ENCODE measurements around the gene ERMAP.
A peak's percentile ranks its signal among the peaks of the same experiment; 100 is the strongest.
"Not testable (repeated sequence)": the region's sequence is repeated elsewhere in the genome, so short reads cannot be mapped to it uniquely, and the experiment has no call there.

Gene ERMAP

DNA sequence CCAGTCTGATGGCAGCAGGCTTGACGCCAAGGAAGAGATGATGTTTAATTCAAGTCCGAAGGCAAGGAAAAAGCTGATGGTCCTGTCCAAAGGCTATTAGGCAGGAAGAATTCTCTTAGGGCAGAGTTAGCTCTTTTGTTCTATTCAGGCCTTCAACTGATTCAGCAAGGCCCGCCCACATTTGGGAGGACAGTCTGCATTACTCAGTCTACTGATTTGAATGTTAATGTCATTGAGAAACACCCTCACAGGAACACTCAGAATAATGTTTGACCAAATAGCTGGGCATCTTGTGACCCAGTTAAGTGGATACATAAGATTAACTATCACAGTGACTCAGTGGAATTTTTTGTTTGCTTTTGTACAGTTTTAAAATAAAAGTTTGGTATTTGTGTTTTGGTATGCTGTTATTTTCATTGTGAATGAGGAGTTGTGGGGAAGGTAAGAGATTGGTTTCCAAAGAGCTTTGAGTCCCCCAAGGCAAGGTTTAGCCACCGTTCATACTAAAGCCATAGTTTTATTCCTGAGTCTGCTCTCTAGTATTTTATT lies 27.7 kb downstream of the ERMAP start:
- FAIRE-seq (no peak), DNase-seq (ENCODE audit: insufficient read length, low spot score) (no peak)
- no peak for TF ChIP-seq POLR2A (IDR thresholded peaks at IDR 0.05; ENCODE audit: low read depth, low read length)

DNA sequence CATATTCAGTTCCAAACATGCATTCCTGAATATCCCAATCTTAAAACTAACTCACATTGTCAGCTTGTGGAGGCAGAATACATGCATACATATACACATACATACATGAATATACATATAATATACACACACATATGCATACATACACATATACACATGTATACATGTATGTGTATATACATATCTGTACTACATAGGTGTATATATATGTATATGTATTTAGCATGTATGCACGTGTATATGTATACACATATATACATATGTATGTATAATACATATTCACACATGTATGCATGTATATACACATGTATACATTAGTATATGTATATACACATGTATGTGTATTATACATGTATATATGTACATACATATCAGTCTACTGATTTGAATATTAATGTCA lies 28.3 kb downstream of the ERMAP start:
- DNase-seq (ENCODE audit: insufficient read length, low spot score) (no peak), FAIRE-seq (no peak)

DNA sequence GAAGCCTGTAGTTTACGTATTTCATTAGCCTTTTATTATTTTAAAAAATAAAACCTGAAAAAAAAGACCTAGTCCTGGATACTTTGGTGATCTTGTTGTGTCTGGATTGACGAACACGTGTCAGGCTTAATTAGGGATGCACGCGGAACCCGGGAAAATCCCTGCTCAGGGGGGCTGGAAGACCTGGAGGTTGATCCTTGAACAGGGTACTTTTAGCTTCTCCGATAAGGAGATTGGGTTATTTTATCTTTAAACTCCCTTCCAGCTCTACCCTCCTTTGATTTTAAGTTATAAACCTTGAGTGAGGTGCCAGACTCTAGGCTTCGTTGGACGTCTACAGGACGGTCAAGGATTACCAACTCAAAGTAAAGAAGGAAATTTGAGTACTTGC lies 28.9 kb downstream of the ERMAP start:
- DNase-seq (ENCODE audit: insufficient read length, low spot score), result no peak
- no peak for FAIRE-seq
- TF ChIP-seq POLR2A (IDR thresholded peaks at IDR 0.05; ENCODE audit: low read depth, low read length), result no peak

More for the DNA sequence above, 28.3 kb downstream of the ERMAP start:
- no peak for TF ChIP-seq POLR2A (IDR thresholded peaks at IDR 0.05; ENCODE audit: low read depth, low read length)

DNA sequence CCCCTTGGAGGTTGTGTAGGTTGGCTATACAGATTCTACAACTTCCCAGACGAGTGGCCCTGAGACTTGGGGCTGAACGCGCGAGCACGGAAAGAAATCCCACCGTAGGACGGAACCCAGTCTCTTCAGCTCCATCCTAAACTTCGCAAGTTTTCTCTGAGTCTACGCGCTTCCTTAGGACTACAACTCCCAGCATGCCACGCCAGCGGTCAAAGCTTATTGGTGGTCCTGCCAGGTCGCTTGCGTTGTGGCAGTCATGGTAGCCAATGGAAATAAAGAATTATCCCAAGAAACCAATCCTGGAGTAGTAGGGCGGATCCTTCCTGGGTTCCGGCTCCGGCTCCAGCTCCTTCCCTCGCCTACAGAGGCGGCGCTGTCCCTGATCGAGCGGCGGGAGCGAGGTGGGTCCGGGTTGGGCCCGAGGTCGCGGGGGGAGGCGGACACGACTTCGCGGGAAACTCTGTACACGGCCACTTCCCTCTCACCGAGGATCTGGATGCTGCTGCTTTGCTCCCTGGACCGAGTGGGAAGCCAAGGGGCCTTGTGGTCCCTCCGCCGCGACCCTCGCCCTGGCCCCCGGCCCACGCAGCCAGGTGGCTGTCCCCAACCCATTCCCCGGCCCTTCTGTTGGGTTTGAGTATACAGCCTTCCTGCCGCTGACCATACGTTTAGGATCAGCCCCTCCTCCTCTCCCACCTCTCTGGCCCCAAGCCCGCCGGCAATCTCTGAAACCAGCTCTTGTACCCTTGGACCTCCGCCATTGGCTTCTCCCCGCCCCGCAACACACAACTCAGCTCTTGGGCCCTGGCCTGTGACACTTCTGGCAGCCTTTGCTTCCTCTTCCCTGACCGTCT lies 29.6 kb downstream of the ERMAP start, which contains the start of gene ZNF691:
Gene ZNF691 (plus strand): TSS at position 357 of the 854 bp plus-strand sequence. CDS start 3,046 bp downstream, outside the sequence.
- FAIRE-seq (peak; percentile 92), DNase-seq (ENCODE audit: insufficient read length, low spot score) (peak; percentile 96)
- TF ChIP-seq POLR2A (IDR thresholded peaks at IDR 0.05; ENCODE audit: low read depth, low read length), result peak; percentile 67

DNA sequence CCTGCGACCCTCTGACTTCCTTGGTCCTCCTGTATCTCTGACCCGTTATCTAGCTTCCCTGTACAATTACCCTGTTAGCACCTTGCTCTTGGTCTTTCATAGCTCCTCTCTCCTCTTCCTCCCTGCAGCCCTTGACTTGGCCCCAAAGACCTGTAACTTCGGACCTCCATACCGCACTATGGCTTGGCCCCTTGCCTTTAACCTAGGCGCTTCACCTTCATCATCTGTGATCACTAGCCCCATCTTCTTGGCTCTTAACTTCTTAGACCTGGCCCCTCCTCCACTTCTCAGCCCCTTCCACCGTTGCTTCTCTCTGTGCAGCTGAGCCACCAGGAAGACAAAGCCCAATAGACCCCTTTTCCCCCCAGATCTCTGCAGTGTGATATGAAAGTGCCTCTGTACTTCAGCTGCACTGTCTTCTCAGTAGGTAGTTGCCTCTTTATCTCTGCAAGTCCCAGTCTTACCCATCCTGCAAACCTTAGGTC lies 30.2 kb downstream of the ERMAP start:
- DNase-seq (ENCODE audit: insufficient read length, low spot score) (no peak), FAIRE-seq (no peak)
- no peak for TF ChIP-seq POLR2A (IDR thresholded peaks at IDR 0.05; ENCODE audit: low read depth, low read length)

DNA sequence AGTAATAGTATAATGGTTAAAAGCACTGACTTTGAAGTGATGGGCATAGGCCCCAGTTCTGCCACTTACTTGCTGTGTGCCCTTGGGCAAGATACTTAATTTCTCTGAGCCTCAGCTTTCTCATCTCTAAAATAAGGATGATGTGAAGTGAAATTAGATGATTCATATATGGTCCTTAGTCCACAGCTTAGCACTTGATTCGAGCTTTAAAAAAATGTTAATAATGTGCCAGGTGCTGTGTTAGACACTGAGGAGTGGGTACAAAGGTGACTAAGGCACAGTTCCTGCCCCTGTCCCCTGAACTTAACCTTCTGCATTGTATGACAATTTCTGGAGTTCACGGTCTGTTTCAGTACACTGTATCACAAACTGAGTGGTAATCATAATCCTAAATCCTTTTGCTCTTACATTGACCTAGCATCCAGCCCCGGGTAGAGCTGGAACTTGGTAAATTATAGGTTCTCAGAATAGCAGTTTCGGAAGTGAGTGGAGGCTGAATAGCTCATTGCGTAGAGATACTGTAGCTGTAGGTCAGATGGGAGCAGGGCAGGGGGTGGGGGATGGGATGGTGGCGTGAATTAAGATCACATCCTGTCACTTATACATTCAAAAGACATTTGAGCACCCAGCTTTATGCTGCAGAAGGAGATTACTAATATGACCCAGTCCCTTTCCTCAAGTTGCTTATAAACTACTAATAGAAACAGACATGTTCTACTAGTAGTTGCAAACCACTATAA lies 31.0 kb downstream of the ERMAP start:
- FAIRE-seq (no peak), DNase-seq (ENCODE audit: insufficient read length, low spot score) (no peak)

DNA sequence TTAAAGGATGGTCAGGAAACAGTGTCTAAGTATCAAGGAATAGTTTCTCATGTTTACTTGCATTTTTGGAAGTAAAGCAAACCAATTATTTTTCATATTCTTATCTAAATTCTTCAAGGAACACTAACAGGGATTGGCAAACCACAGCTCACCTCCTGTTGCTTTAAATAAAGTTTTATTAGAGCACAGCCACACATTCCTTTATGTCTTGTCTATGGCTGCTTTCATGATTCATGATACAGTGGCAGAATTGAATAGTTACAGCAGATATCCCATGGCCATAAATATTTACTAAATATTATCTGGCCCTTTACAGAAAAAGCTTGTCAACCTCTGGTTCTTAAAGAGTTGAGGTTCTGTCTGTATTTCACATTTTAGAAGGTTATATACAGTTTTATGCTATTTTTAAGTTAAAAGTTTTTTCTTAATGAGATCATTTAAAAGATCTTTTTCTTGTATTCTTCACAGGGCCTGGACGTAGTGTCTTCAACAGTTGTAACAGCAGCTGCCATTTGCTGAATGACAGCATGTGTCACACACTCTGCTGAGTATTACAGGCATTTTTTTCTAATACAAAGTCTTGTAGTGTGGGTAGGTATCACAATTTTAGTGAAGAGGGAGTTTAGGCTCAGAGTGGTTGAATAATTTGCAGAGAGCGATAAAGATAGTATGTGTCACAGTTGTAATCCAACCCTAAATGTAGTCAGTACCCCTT lies 32.1 kb downstream of the ERMAP start:
- DNase-seq (ENCODE audit: insufficient read length, low spot score), result no peak
- no peak for FAIRE-seq

More for the DNA sequence above, 31.0 kb downstream of the ERMAP start:
- TF ChIP-seq POLR2A (IDR thresholded peaks at IDR 0.05; ENCODE audit: low read depth, low read length), result no peak

DNA sequence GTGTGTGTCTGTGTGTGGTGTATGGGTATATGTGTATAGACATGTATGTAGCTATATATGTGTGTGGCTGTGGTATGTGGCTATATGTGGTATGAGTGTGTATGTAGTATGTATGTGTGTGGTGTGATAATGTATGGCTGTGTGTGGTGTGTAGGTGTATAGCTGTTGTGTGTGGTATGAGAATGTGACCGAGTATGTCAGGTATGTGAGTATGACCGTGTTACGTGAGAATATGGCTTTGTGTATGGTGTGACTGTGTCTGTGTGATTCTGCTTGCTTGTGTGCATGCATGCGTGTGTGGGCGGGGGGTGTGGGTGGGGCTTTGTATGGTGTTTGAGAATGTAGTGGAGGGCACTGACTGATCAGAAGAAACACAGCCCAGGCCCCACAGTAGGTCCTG lies 33.0 kb downstream of the ERMAP start:
- no peak for DNase-seq (ENCODE audit: insufficient read length, low spot score)
- FAIRE-seq, result no peak
- TF ChIP-seq POLR2A (IDR thresholded peaks at IDR 0.05; ENCODE audit: low read depth, low read length), result no peak

More for the DNA sequence above, 32.1 kb downstream of the ERMAP start:
- TF ChIP-seq POLR2A (IDR thresholded peaks at IDR 0.05; ENCODE audit: low read depth, low read length), result no peak

DNA sequence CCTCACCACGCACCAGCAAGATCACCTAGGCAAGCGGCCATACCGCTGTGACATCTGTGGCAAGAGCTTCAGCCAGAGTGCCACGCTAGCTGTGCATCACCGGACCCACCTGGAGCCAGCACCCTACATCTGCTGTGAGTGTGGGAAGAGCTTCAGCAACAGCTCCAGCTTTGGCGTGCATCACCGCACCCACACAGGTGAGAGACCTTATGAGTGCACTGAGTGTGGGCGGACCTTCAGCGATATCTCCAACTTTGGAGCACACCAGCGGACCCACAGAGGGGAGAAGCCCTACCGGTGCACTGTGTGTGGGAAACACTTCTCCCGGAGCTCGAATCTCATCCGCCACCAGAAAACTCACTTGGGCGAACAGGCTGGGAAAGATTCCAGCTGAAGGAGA lies 34.5 kb downstream of the ERMAP start:
- DNase-seq (ENCODE audit: insufficient read length, low spot score), result no peak
- no peak for FAIRE-seq
- TF ChIP-seq POLR2A (IDR thresholded peaks at IDR 0.05; ENCODE audit: low read depth, low read length), result no peak

DNA sequence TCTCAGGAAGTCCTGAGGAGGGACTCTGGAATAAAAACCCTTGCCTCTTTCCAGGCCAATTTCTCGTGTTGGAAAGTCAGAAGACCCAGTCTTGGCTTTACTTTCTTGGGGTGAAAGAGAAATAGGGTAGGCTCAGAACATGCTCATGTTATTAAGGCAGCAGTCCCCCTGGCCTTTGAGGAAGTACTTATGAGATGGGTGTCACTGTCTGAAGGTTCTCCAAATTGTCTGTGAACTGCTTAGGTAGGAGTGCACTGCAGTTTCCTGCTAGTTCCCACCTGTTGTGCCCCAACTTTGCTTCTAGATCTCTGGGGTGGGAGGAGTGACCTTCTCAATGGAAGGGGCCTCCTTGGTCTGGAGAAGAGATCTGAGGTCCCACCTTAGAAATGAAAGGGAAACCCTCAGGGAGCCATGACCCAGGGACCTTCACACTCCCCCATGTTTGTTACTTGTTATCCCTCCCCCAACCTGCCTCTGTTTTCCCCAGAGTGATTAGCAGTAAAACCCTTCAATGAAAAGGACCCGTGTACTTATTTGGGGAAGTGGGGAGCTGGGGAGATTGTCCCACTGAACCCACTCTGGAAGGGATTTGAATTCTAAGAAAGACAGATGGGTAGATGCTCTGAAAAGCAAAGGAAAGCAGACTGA lies 35.2 kb downstream of the ERMAP start:
- no peak for TF ChIP-seq POLR2A (IDR thresholded peaks at IDR 0.05; ENCODE audit: low read depth, low read length)
- DNase-seq (ENCODE audit: insufficient read length, low spot score) (no peak), FAIRE-seq (no peak)

DNA sequence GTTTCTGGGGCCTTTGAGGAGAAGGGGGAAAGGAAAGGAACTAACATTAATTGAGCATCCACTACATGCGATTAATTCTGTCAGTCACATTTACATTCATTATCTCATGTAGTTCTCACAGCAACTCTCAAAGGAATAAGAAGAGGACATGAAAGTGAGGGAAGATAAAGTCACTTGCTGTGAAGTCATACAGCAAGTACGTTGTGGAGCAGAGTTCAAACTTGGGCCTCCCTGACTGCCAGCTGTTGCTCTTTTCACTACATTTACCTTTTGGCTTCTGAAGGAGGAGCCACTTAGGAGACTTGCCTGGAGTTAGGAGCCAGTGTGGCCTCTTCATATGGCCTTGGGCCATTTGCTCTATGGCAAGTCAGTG lies 35.7 kb downstream of the ERMAP start:
- no peak for TF ChIP-seq POLR2A (IDR thresholded peaks at IDR 0.05; ENCODE audit: low read depth, low read length)
- no peak for FAIRE-seq
- no peak for DNase-seq (ENCODE audit: insufficient read length, low spot score)

DNA sequence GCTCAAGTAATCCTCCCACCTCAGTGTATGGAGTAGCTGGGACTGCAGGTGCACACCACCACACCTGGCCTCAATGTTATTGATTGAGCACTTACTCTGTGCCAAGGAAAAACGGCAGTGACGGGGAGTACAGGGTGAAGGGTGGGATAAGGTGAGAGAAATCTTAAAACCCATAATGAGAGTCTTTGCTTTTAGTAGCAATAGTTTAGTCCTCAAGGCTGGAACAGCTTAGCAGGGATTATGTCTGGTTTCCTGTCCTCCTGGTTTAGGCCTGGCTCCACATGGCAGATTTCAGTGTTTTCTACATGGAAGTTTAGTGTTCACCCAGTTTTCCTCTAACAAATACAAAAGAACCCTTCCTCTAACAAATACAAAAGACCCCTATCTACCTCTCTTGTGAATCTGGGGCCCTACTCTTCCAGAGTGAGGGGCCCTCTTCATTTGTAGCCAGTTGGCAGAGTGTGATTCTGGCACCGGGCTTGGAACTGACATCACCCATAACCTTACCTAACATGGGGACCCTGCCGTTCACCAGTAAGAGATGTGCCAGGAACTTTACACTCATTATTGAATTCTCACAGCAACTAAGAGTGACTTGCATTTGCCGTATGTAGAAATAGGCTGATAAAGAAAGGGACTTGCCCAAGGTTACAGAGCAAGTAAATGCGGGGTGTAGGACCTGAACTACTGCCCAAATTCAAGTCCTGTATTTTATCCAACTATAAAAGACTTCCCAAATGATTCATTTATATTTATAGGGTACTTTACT lies 36.4 kb downstream of the ERMAP start:
- no peak for FAIRE-seq
- no peak for TF ChIP-seq POLR2A (IDR thresholded peaks at IDR 0.05; ENCODE audit: low read depth, low read length)
- no peak for DNase-seq (ENCODE audit: insufficient read length, low spot score)

DNA sequence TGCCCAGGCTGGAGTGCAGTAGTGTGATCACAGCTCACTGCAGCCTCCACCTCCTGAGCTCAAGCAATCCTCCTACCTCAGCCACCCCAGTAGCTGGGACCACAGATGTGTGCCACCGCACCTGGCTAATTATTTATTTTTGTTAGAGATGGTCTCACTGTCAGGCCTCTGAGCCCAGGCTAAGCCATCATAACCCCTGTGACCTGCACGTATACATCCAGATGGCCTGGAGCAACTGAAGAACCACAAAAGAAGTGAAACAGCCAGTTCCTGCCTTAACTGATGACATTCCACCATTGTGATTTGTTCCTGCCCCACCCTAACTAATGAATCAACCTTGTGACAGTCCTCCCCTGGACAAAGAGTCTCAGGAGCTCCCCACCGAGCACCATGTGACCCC lies 39.6 kb downstream of the ERMAP start:
- not testable (repeated sequence) for FAIRE-seq; DNase-seq (ENCODE audit: insufficient read length, low spot score)

DNA sequence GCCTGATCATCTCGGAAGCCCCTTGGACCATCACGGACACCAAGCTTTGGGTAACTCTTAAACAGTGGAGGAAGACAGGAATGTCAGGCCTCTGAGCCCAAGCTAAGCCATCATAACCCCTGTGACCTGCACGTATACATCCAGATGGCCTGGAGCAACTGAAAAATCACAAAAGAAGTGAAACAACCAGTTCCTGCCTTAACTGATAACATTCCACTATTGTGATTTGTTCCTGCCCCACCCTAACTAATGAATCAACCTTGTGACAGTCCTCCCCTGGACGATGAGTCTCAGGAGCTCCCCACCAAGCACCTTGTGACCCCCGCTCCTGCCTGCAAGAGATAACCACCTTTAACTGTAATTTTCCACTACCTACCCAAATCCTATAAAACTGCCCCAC lies 42.4 kb downstream of the ERMAP start:
- not testable (repeated sequence) for DNase-seq (ENCODE audit: insufficient read length, low spot score); FAIRE-seq

Data from H54 (cell line).